Left ventricle myocardium inferior (tissue), 1 donor: ENCODE measurements around the gene TTC4. TPM values are rescaled to one million over a fixed set of nuclear protein-coding genes. Genes with fewer than 3 reads are reported as not detected.

Source experiments
- DNase-seq: peaks from one replicate; pipeline ENCODE4 v3.0.0-alpha.2; 2020
- H3K27ac ChIP-seq: fragments of 200-600 bp; replicated peaks from 2 replicates; pipeline ENCODE4 v1.8.0; 2021
- H3K27me3 ChIP-seq: fragments of 200-600 bp; 2 replicates; pipeline ENCODE4 v1.8.0; 2021; ENCODE audit warnings: low read depth
- H3K36me3 ChIP-seq: fragments of 200-600 bp; 2 replicates; pipeline ENCODE4 v1.8.0; 2021
- H3K4me1 ChIP-seq: fragments of 200-600 bp; 2 replicates; pipeline ENCODE4 v1.8.0; 2021
- H3K4me3 ChIP-seq: fragments of 200-600 bp; 2 replicates; pipeline ENCODE4 v1.8.0; 2021; ENCODE audit warnings: mild to moderate bottlenecking, moderate library complexity
- H3K9me3 ChIP-seq: fragments of 200-600 bp; replicated peaks from 2 replicates; pipeline ENCODE4 v1.8.0; 2021
- intact Hi-C: fragments of 100-400 bp; cut with micrococcal nuclease; formaldehyde crosslinking; loops from one replicate; pipeline ENCODE4 v1.11.0; 2022
- total RNA-seq: library from RNA; stranded (reverse); fragmentation: NEBNext Ultra II Directional; extraction: Animal tissue kit (Norgen Biotek cat#: 25700); gene quantifications from one replicate; pipeline ENCODE4 v1.2.1, GENCODE V29; 2021
- TF ChIP-seq, protein P1 (sequence below): fragments of 200-600 bp; IDR thresholded peaks from 2 replicates; pipeline ENCODE4 v1.8.0; 2021; ENCODE audit warnings: antibody characterized with exemption, mild to moderate bottlenecking, borderline replicate concordance
- donor health status: DM: no; HTN: yes; CAD: no; lungs with severe emphysema.

Gene TTC4
- total RNA-seq, 1 donor from 2014 or later: 16.1 TPM

DNA sequence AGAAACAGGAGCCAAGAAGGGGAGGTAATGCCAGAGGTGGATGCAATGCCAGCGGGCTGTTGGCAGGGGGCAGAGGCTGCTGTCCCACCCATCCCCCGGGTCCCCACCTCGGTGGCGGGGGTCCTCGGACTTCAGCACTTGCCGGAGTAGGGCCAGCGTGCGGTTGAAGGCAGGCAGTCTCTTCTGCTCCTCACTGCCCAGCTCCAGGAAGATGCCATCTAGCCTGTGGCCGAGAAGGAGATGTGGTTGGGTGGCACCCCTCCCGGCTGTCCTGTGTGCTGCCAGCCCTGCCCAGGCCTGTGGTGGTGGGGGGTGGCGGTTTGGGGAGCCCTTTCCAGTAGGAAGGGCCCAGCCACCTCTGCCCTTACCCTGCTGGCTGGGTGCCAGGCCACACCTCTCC, 71.9 kb downstream of the TTC4 start:
- DNase-seq: no peak
- intact Hi-C loops: no loop called here

DNA sequence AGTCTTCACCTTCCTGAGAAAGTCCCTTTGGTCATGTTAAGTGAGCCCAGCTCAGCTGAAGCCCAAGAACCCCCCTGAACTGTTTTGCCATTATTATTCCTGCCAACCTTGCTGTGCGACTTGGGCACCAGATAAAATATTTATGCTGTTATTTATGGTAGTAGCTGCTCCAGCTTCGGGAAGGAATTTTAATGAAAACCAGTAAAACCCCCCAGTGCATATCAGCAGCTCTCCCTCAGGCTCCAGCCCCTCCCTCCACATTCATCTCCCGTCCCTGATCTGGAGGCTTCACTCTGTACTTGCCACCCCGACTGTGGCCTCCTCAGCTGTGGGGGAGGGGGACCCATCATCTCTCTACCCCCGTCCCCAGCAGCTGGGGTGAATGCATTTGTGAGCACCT, 72.8 kb downstream of the TTC4 start:
- H3K4me3 ChIP-seq: no peak overlapping the region
- no peak overlapping the region for H3K27ac ChIP-seq
- H3K36me3 ChIP-seq: no peaks in the 10 kb centered on the region
- H3K4me1 ChIP-seq: no peaks in the 10 kb centered on the region
- intact Hi-C loops: no loop called here
- TF ChIP-seq, protein P1, sequence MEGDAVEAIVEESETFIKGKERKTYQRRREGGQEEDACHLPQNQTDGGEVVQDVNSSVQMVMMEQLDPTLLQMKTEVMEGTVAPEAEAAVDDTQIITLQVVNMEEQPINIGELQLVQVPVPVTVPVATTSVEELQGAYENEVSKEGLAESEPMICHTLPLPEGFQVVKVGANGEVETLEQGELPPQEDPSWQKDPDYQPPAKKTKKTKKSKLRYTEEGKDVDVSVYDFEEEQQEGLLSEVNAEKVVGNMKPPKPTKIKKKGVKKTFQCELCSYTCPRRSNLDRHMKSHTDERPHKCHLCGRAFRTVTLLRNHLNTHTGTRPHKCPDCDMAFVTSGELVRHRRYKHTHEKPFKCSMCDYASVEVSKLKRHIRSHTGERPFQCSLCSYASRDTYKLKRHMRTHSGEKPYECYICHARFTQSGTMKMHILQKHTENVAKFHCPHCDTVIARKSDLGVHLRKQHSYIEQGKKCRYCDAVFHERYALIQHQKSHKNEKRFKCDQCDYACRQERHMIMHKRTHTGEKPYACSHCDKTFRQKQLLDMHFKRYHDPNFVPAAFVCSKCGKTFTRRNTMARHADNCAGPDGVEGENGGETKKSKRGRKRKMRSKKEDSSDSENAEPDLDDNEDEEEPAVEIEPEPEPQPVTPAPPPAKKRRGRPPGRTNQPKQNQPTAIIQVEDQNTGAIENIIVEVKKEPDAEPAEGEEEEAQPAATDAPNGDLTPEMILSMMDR: no peak
- peaks cover 51% of the 10 kb centered on the region for H3K27me3 ChIP-seq
- peaks cover 13% of the 10 kb centered on the region for H3K9me3 ChIP-seq
- no peak for DNase-seq

More for the DNA sequence above, 71.9 kb downstream of the TTC4 start:
- Histone ChIP-seq H3K4me3 (no peak overlapping the region), H3K36me3 (no peaks in the 10 kb centered on the region), H3K27ac (no peak overlapping the region), H3K27me3 (peaks cover 53% of the 10 kb centered on the region), H3K9me3 (peaks cover 11% of the 10 kb centered on the region), H3K4me1 (no peaks in the 10 kb centered on the region)
- TF ChIP-seq, protein P1: no peak

DNA sequence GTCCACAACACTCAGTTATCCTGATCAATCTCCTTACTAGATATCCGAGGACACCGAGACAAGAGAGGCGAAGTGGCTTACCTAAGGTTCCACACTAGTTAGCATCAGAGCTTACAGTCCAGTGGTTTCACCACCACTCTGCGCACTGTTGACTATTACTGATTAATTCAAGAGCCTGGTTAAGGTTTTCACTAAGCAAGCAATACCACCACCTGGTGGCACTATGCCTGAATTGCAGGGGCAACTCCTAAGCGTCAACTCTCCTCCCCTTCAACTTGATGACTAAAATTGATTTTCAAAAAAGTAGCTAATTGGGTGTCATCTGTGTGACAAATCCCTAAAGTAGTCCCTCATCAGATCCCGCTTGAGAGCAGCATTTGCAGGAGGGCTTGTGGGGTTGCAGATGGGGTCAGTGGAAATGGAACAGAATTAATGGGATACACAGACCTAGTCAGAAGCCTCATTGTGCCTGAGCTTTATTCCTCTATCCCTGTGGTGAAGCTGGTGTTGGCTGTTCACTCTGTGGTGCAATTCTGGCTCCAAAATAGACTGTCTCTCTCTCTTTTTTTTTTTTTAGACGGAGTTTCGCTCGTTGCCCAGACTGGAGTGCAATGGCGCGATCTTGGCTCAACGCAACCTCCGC, 76.3 kb downstream of the TTC4 start:
- Histone ChIP-seq H3K27me3 (peaks cover 45% of the 10 kb centered on the region), H3K36me3 (no peaks in the 10 kb centered on the region), H3K4me3 (no peak overlapping the region), H3K9me3 (peaks cover 13% of the 10 kb centered on the region), H3K27ac (no peak overlapping the region), H3K4me1 (no peaks in the 10 kb centered on the region)
- TF ChIP-seq, protein P1: peak; percentile 39
- DNase-seq: no peak
- intact Hi-C loops: no loop called here

Other genes with a start within 250 kb of the TTC4 start
- gene ACOT11, start 167.6 kb upstream of the TTC4 start, total RNA-seq: 64.8 TPM
- 0.80 TPM for gene FAM151A, start 92.3 kb upstream of the TTC4 start, total RNA-seq
- gene MROH7, start 74.1 kb upstream of the TTC4 start, total RNA-seq: 6.8 TPM
- gene PARS2, start 48.7 kb downstream of the TTC4 start, total RNA-seq: 5.1 TPM
- 0.14 TPM for gene TTC22, start 85.5 kb downstream of the TTC4 start, total RNA-seq
- 12.8 TPM for gene DHCR24, start 171.3 kb downstream of the TTC4 start, total RNA-seq